Tibial nerve (tissue), 4 donors: ENCODE data around the gene ANKRD34B. TPM values are rescaled to one million over a fixed set of nuclear protein-coding genes. Genes with fewer than 3 reads are reported as not detected.
"Not testable (repeated sequence)": the region's sequence is repeated elsewhere in the genome, so short reads cannot be mapped to it uniquely, and the experiment has no call there.

ENCODE experiments used
- DNase-seq, 2 donors: peaks; one replicate each; pipeline ENCODE4 v3.0.0-alpha.2; 2019; ENCODE audit warnings: low spot score in 2 of 2
- H3K27ac ChIP-seq, 4 donors: fragments of 200-600 bp; sonication (generic) in 3 of 4; one replicate each; pipeline ENCODE4 v1.5.1; 2017 to 2019; ENCODE audit warnings: mild to moderate bottlenecking in 1 of 4
- H3K27me3 ChIP-seq, 2 donors: fragments of 200-600 bp; sonication (generic) in 1 of 2; one replicate each; pipeline versions ENCODE4 v1.5.1 to v1.6.0; 2017 to 2019
- H3K36me3 ChIP-seq, 3 donors: fragments of 200-600 bp; sonication (generic); one replicate each; pipeline ENCODE4 v1.5.1; 2018 to 2019
- H3K4me1 ChIP-seq, 4 donors: fragments of 200-600 bp; sonication (generic) in 3 of 4; one replicate each; pipeline ENCODE4 v1.5.1; 2017 to 2019
- H3K4me3 ChIP-seq, 4 donors: fragments of 200-600 bp; sonication (generic) in 3 of 4; one replicate each; pipeline ENCODE4 v1.5.1; 2017 to 2019; ENCODE audit warnings: mild to moderate bottlenecking in 1 of 4, moderate library complexity in 1 of 4
- H3K9me3 ChIP-seq, 4 donors: fragments of 200-600 bp; sonication (generic) in 3 of 4; one replicate each; pipeline ENCODE4 v1.5.1; 2017 to 2019
- CTCF ChIP-seq, 5 experiments: fragments of 200-600 bp in 3 of 5; fragments of 450-650 bp in 2 of 5; sonication (generic) in 3 of 5; IDR thresholded peaks; one replicate each; pipeline ENCODE4 v1.5.1; 2016 to 2019; ENCODE audit warnings: antibody characterized with exemption in 5 of 5, mild to moderate bottlenecking in 3 of 5, moderate library complexity in 2 of 5
- EP300 ChIP-seq, 2 donors: sonication (generic); formaldehyde crosslinking; IDR thresholded peaks; one replicate each; pipeline ENCODE4 v1.6.1; 2017; ENCODE audit warnings: antibody characterized with exemption in 2 of 2, mild to moderate bottlenecking in 1 of 2
- POLR2A ChIP-seq, 2 donors: fragments of 450-650 bp; IDR thresholded peaks; one replicate each; pipeline ENCODE4 v1.6.1; 2017; ENCODE audit warnings: antibody characterized with exemption in 2 of 2, mild to moderate bottlenecking in 2 of 2, moderate library complexity in 2 of 2
- WGBS, 2 donors: methylation state at CpG; one replicate each; pipeline ENCODE4 v1.1.5; 2018; 5-methylcytosine and 5-hydroxymethylcytosine counted together
- total RNA-seq, 4 donors: library from RNA; depleted of rRNA; stranded (reverse); fragments of >200 nt; gene quantifications; one replicate each; pipeline ENCODE4 v1.1.0, GENCODE V29; 2016

ANKRD34B gene
- total RNA-seq, 4 donors from 2014 or later: not detected

- Histone ChIP-seq H3K9me3 (no peaks in the 10 kb centered on the region), H3K4me1 (no peaks in the 10 kb centered on the region), H3K27ac (no peak overlapping the region), H3K36me3 (no peaks in the 10 kb centered on the region), H3K27me3 (no peaks in the 10 kb centered on the region), H3K4me3 (no peak overlapping the region)
- TF ChIP-seq POLR2A (IDR thresholded peaks at IDR 0.05) (no peak), CTCF (IDR thresholded peaks at IDR 0.05) (no peak), EP300 (IDR thresholded peaks at IDR 0.05) (no peak)
- DNase-seq: no peak
- 86 to 91% methylated on average over 8 of the region's 8 CpGs for WGBS, 2 donors
Measured at GRCh38 chr5:80588858-80589540, 18.9 kb upstream of the ANKRD34B start.

DNA sequence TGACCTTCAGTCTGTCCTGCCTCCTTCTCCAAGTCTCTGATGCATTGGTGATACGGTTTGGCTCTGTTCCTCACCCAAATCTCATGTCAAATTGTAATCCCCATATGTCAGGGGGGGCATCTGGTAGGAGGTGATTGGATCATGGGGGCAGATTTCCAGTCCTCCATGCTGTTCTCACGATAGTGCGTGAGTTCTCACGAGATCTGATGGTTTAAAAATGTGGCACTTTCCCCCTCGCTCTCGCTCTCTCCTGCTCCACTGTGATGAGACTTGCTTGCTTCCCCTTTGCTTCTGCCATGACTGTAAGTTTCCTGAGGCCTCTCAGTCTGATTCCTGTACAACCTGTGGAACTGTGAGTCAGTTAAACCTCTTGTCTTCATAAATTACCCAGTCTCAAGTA lies 14.7 kb upstream of the ANKRD34B start:
- no peak for DNase-seq
- 90 to 92% methylated on average over 6 of the region's 6 CpGs for WGBS, 2 donors
- Histone ChIP-seq H3K9me3 (no peaks in the 10 kb centered on the region), H3K4me1 (no peaks in the 10 kb centered on the region), H3K27ac (no peak overlapping the region), H3K4me3 (no peak overlapping the region), H3K27me3 (no peaks in the 10 kb centered on the region), H3K36me3 (no peaks in the 10 kb centered on the region)
- no peak for TF ChIP-seq POLR2A (IDR thresholded peaks at IDR 0.05)
- no peak for TF ChIP-seq CTCF (IDR thresholded peaks at IDR 0.05)
- TF ChIP-seq EP300 (IDR thresholded peaks at IDR 0.05): no peak

- whole genome bisulfite sequencing, 2 donors: 84 to 95% methylated on average over 3 of the region's 3 CpGs
- H3K36me3 ChIP-seq, H3K27me3 ChIP-seq: not testable (repeated sequence)
Measured at GRCh38 chr5:80580291-80580690, 10.2 kb upstream of the ANKRD34B start.

GRCh38 chr5:80579050-80579449 lies 9.0 kb upstream of the ANKRD34B start:
- no peaks in the 10 kb centered on the region for H3K9me3 ChIP-seq
- WGBS, 2 donors: 98% methylated on average over 2 of the region's 2 CpGs
- no peaks in the 10 kb centered on the region for H3K27me3 ChIP-seq
- H3K36me3 ChIP-seq: no peaks in the 10 kb centered on the region
- TF ChIP-seq POLR2A (IDR thresholded peaks at IDR 0.05): no peak
- TF ChIP-seq EP300 (IDR thresholded peaks at IDR 0.05): no peak
- no peak for TF ChIP-seq CTCF (IDR thresholded peaks at IDR 0.05)
- no peaks in the 10 kb centered on the region for H3K4me1 ChIP-seq
- no peak for DNase-seq
- H3K27ac ChIP-seq: no peak overlapping the region
- H3K4me3 ChIP-seq: no peak overlapping the region

More at GRCh38 chr5:80580291-80580690, 10.2 kb upstream of the ANKRD34B start:
- H3K4me1 ChIP-seq, H3K9me3 ChIP-seq, H3K4me3 ChIP-seq, DNase-seq, H3K27ac ChIP-seq: not testable (repeated sequence)

- no peak overlapping the region for H3K27ac ChIP-seq
- WGBS, 2 donors: 38 to 58% methylated on average over 5 of the region's 5 CpGs
- DNase-seq: no peak
Measured at GRCh38 chr5:80577707-80578106, 7.6 kb upstream of the ANKRD34B start.

More at GRCh38 chr5:80577707-80578106, 7.6 kb upstream of the ANKRD34B start:
- H3K4me3 ChIP-seq: no peak overlapping the region
- no peaks in the 10 kb centered on the region for H3K9me3 ChIP-seq
- no peaks in the 10 kb centered on the region for H3K27me3 ChIP-seq
- H3K4me1 ChIP-seq: no peaks in the 10 kb centered on the region
- H3K36me3 ChIP-seq: no peaks in the 10 kb centered on the region
- TF ChIP-seq CTCF (IDR thresholded peaks at IDR 0.05): no peak
- TF ChIP-seq EP300 (IDR thresholded peaks at IDR 0.05): no peak
- TF ChIP-seq POLR2A (IDR thresholded peaks at IDR 0.05): no peak
